Measurements from ENCODE around the gene OSTC.

DNA sequence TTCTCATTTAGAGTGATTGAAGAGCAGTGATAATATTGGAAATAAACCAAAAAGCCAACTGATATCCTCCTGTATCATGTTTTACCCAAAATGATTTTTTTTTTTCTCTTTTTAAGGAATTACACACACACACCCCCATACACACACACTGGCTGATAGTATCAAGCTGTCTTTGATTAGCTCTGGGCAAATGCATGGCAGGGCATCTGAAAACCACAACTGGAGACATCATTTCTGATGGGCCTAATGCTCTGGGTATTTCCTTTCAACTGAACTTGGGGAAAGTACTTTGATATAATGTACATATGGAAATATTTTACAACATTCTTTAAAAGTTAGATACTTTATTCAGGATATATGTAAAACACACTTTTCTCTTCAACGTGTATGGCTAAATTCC, 14.2 kb upstream of the OSTC start:
- TF ChIP-seq, protein P1, sequence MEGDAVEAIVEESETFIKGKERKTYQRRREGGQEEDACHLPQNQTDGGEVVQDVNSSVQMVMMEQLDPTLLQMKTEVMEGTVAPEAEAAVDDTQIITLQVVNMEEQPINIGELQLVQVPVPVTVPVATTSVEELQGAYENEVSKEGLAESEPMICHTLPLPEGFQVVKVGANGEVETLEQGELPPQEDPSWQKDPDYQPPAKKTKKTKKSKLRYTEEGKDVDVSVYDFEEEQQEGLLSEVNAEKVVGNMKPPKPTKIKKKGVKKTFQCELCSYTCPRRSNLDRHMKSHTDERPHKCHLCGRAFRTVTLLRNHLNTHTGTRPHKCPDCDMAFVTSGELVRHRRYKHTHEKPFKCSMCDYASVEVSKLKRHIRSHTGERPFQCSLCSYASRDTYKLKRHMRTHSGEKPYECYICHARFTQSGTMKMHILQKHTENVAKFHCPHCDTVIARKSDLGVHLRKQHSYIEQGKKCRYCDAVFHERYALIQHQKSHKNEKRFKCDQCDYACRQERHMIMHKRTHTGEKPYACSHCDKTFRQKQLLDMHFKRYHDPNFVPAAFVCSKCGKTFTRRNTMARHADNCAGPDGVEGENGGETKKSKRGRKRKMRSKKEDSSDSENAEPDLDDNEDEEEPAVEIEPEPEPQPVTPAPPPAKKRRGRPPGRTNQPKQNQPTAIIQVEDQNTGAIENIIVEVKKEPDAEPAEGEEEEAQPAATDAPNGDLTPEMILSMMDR (IDR thresholded peaks at IDR 0.05 in 8 of 11, conservative IDR thresholded peaks at IDR 0.05 in 3 of 11) = no peak
- no peak for TF ChIP-seq POLR2A (IDR thresholded peaks at IDR 0.05)

Data from spleen (tissue), 7 donors.